Heart left ventricle (tissue), 16 donors: Measurements from ENCODE around the gene RCOR2. TPM values are rescaled to one million over a fixed set of nuclear protein-coding genes. Genes with fewer than 3 reads are reported as not detected.

Experiments
- ATAC-seq, 4 donors: fragments of 200-7000 bp; cut with Tn5 transposase; one replicate each; pipeline ENCODE4 v1.9.1; 2020 to 2022; ENCODE audit warnings: moderate library complexity in 4 of 4, mild to moderate bottlenecking in 3 of 4, moderate number of reproducible peaks in 1 of 4
- DNase-seq, 5 donors: peaks; one replicate each; pipeline ENCODE4 v3.0.0-alpha.2; 2020
- H3K27ac ChIP-seq, 12 donors: fragments of 200-600 bp; sonication (generic) in 4 of 12; one replicate each; pipeline versions ENCODE4 v1.5.0 to v1.8.0; 2016 to 2022; ENCODE audit warnings: mild to moderate bottlenecking in 2 of 12
- H3K27me3 ChIP-seq, 9 donors: fragments of 200-600 bp; sonication (generic) in 2 of 9; one replicate each; pipeline versions ENCODE4 v1.5.1 to v1.8.0; 2016 to 2022; ENCODE audit warnings: mild to moderate bottlenecking in 3 of 9
- H3K36me3 ChIP-seq, 9 donors: fragments of 200-600 bp; sonication (generic) in 2 of 9; one replicate each; pipeline versions ENCODE4 v1.5.0 to v1.8.0; 2018 to 2022; ENCODE audit warnings: mild to moderate bottlenecking in 2 of 9
- H3K4me1 ChIP-seq, 12 donors: fragments of 200-600 bp; sonication (generic) in 4 of 12; one replicate each; pipeline versions ENCODE4 v1.5.0 to v1.8.0; 2016 to 2022; ENCODE audit warnings: mild to moderate bottlenecking in 3 of 12
- H3K4me3 ChIP-seq, 12 donors: fragments of 200-600 bp; sonication (generic) in 4 of 12; one replicate each; pipeline versions ENCODE4 v1.5.0 to v1.8.0; 2017 to 2022; ENCODE audit warnings: mild to moderate bottlenecking in 9 of 12, moderate library complexity in 4 of 12
- H3K9me3 ChIP-seq, 12 donors: fragments of 200-600 bp; sonication (generic) in 4 of 12; one replicate each; pipeline versions ENCODE4 v1.5.0 to v1.8.0; 2016 to 2022; ENCODE audit warnings: mild to moderate bottlenecking in 1 of 12
- CTCF ChIP-seq, 12 donors: fragments of 200-600 bp; sonication (generic) in 4 of 12; IDR thresholded peaks; one replicate each; pipeline versions ENCODE4 v1.5.0 to v1.8.0; 2018 to 2022; ENCODE audit warnings: antibody characterized with exemption in 12 of 12, mild to moderate bottlenecking in 5 of 12
- POLR2A ChIP-seq, 2 donors: fragments of 450-650 bp; IDR thresholded peaks; one replicate each; pipeline ENCODE4 v1.6.1; 2017; ENCODE audit warnings: antibody characterized with exemption in 2 of 2, mild to moderate bottlenecking in 2 of 2, moderate library complexity in 2 of 2
- WGBS, 4 donors: extraction: QIAGEN DNeasy Blood & Tissue Kit in 2 of 4; methylation state at CpG; one replicate each; pipeline versions ENCODE4 v1.1.5 to v1.1.7; 2013 to 2018; 5-methylcytosine and 5-hydroxymethylcytosine counted together
- intact Hi-C, 10 donors: fragments of 100-400 bp; cut with DNase I; formaldehyde crosslinking; loops; one replicate each; pipeline versions ENCODE4 v1.11.1 to v1.14.2; 2022
- polyA plus RNA-seq, 2 donors: library from polyadenylated mRNA; stranded (reverse); fragments of 200-250 nt; gene quantifications; one replicate each; pipeline ENCODE4 v1.2.3, GENCODE V29; 2013
- total RNA-seq, 9 donors: library from RNA; depleted of rRNA in 2 of 9; stranded (reverse); fragments of >200 nt in 2 of 9; fragmentation: NEBNext Ultra II Directional in 3 of 9; extraction: Animal tissue kit (Norgen Biotek cat#: 25700) in 3 of 9; gene quantifications; one replicate each; pipeline versions ENCODE4 v1.1.0 to v1.2.4, GENCODE V29; 2016 to 2023
- donor health status: ischemic (EF 13 %, LVEDD 7.1; RV severe dilation, severe dysfunction).
- donor health status: healthy with polysubstance abuse.
- donor health status: DM: no; HTN: yes; CAD: no.
- donor health status: DM: no; HTN: no; CAD: no.
- donor health status: ischemic (EF 25% LVEDD 6.9; RV normal size, moderate dysfunction).
- donor health status: ischemic (EF 25% LVEDD 5.7; RV mildly dilated, moderate dysfunction).
- donor health status: healthy.
- donor health status: DM: yes; HTN: yes; CAD: no.
- donor health status: ischemic (EF 35%, LVEDD 5.7; RV mildly dilated, moderate dysfunction).
- donor health status: nonischemic (EF 11% LVEDD 7.7; RV severe dilation, severe dysfunction).
- donor health status: DM: yes; HTN: yes; CAD: no.
- donor health status: PGD.
- donor health status: ischemic (EF 29% LVEDD 5.4; RV normal size, mild dysfunction).
- donor health status: nonischemic (EF 23%, LVEDD 6.1; RV moderate dilation, normal function).

RCOR2 gene
- total and polyA plus RNA-seq, 11 donors: 1.9 to 5.7 (median 4.2) TPM

GRCh38 chr11:63893355-63893754, 23.6 kb downstream of the RCOR2 start:
- Histone ChIP-seq H3K27ac (no peak overlapping the region), H3K27me3 (no peaks in the 10 kb centered on the region), H3K4me3 (no peak overlapping the region), H3K36me3 (peaks cover 0 to 49% (median 38%) of the 10 kb centered on the region in 9 donors), H3K4me1 (peaks cover 4 to 57% (median 27%) of the 10 kb centered on the region in 12 donors), H3K9me3 (no peaks in the 10 kb centered on the region)
- intact Hi-C loops: no loop called here
- TF ChIP-seq POLR2A (IDR thresholded peaks at IDR 0.05) (no peak), CTCF (IDR thresholded peaks at IDR 0.05) (no peak)
- ATAC-seq: no peak
- no peak for DNase-seq
- WGBS, 4 donors: 97 to 98% (median 97%) methylated on average over 6 of the region's 6 CpGs

GRCh38 chr11:63892228-63892627, 24.7 kb downstream of the RCOR2 start:
- no peak for ATAC-seq
- H3K4me3 ChIP-seq: no peak overlapping the region
- H3K27me3 ChIP-seq: no peaks in the 10 kb centered on the region
- TF ChIP-seq CTCF (IDR thresholded peaks at IDR 0.05) (no peak), POLR2A (IDR thresholded peaks at IDR 0.05) (no peak)
- intact Hi-C loops: no loop called here
- no peak overlapping the region for H3K27ac ChIP-seq
- no peak for DNase-seq
- H3K9me3 ChIP-seq: no peaks in the 10 kb centered on the region
- 32 to 44% (median 38%) methylated on average over 3 of the region's 3 CpGs for WGBS, 4 donors
- peaks cover 15 to 58% (median 38%) of the 10 kb centered on the region in 12 donors for H3K4me1 ChIP-seq
- H3K36me3 ChIP-seq: peaks cover 0 to 38% (median 27%) of the 10 kb centered on the region in 9 donors

- TF ChIP-seq CTCF (IDR thresholded peaks at IDR 0.05) (no peak), POLR2A (IDR thresholded peaks at IDR 0.05) (no peak)
- intact Hi-C loops: no loop called here
- no peaks in the 10 kb centered on the region for H3K27me3 ChIP-seq
- DNase-seq (no peak), ATAC-seq (no peak)
- 80 to 88% (median 85%) methylated on average over 7 of the region's 7 CpGs for WGBS, 4 donors
- H3K4me1 ChIP-seq: peaks cover 16 to 61% (median 33%) of the 10 kb centered on the region in 12 donors
- H3K9me3 ChIP-seq: no peaks in the 10 kb centered on the region
- H3K36me3 ChIP-seq: peaks cover 0 to 19% (median 9%) of the 10 kb centered on the region in 9 donors
- no peak overlapping the region for H3K27ac ChIP-seq
- H3K4me3 ChIP-seq: no peak overlapping the region
Measured at GRCh38 chr11:63890368-63890767, 26.6 kb downstream of the RCOR2 start.

DNA sequence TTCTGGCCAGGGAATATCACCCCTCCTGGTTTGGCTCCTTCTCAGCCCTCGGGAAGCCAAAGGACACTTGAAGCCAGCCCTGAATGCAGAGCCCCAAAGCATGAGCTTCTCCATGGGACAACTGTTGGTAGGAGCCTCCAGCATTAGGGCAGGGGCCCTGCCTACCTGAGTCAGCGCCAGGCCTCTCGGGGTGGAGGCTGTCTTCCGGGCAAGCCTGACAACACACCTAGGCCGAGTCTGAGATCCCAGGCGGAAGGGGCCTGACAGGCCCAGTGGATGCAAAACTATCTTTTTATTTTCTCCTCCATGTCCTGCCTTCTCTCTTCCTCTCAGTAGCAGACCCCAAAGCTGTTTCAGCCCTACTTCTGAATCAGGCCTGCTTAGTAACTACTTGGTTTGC, 27.6 kb downstream of the RCOR2 start:
- intact Hi-C loops: no loop called here
- peaks cover 0 to 10% (median 0%) of the 10 kb centered on the region in 9 donors for H3K36me3 ChIP-seq
- DNase-seq (no peak), ATAC-seq (no peak)
- WGBS, 4 donors: 81 to 95% (median 87%) methylated on average over 5 to 6 of the region's 6 CpGs
- H3K4me1 ChIP-seq: peaks cover 16 to 69% (median 36%) of the 10 kb centered on the region in 12 donors
- TF ChIP-seq CTCF (IDR thresholded peaks at IDR 0.05): no peak
- TF ChIP-seq POLR2A (IDR thresholded peaks at IDR 0.05): no peak
- peak overlapping the region in 3 of 12 donors; percentile 42 to 55 (median 46) for H3K4me3 ChIP-seq
- H3K27me3 ChIP-seq: no peaks in the 10 kb centered on the region
- no peaks in the 10 kb centered on the region for H3K9me3 ChIP-seq
- peak overlapping the region in 7 of 12 donors; percentile 64 to 85 (median 72) for H3K27ac ChIP-seq
